Stimulated activated CD8-positive, alpha-beta memory T cell treated with anti-CD3 and anti-CD28 coated beads, Interleukin-7, amount 100 ng/mL, for 4 hours (primary cell): ENCODE results near the gene ARHGEF37.

ENCODE experiments used
- DNase-seq, 2 donors: peaks; one replicate each; pipeline ENCODE4 v3.0.0-alpha.2; 2020; ENCODE audit warnings: low read depth in 2 of 2

The ARHGEF37 gene

DNA sequence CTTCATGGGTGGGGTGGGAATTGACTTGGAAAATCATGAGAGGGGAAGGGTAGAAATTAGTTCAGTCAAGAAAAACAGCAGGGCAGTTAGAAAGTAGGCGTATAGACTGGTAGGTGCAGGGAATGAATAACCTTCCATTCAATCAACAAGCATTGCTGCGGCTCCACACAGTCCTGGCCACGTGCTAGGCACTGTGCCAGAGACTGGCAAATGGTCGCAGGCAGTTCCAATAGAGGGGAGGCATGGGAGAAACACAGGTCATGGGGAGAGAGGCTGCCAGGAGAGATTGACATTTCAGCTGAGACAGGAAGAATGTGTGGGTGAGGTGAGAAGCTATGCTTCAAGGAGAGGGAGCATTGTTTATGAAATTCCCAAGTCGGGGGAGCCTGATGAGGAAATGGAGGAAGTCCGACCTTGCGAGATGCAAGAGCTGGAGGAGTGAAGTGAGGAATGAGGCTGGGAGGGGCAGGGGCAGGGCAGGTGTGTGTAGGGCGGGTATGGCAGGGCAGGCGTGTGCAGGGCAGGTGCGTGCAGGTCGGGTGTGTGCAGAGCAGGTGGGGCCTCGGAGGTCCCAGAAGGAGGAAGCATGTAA lies 94.4 kb downstream of the ARHGEF37 start:
- no peak for DNase-seq

DNA sequence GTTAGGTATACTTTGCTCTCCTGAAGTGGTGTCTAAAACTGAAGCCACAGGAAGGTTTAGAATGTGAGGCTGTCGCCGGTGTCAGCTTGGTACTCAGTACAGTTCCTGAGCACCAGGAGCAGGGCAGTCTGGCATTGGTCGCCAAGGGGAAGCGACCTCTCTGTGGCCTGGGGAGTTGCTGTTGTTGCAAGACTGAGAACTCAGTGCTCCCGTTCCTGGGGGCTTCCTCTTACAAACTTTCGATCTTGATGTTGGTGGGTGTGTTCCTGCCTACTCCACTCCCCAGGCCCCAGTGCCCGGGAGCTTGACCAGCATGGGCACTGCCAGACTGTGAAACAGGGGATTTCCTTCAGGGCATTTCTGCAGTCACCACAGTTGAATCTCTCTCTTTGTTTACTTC lies 96.4 kb downstream of the ARHGEF37 start:
- DNase-seq = no peak

DNA sequence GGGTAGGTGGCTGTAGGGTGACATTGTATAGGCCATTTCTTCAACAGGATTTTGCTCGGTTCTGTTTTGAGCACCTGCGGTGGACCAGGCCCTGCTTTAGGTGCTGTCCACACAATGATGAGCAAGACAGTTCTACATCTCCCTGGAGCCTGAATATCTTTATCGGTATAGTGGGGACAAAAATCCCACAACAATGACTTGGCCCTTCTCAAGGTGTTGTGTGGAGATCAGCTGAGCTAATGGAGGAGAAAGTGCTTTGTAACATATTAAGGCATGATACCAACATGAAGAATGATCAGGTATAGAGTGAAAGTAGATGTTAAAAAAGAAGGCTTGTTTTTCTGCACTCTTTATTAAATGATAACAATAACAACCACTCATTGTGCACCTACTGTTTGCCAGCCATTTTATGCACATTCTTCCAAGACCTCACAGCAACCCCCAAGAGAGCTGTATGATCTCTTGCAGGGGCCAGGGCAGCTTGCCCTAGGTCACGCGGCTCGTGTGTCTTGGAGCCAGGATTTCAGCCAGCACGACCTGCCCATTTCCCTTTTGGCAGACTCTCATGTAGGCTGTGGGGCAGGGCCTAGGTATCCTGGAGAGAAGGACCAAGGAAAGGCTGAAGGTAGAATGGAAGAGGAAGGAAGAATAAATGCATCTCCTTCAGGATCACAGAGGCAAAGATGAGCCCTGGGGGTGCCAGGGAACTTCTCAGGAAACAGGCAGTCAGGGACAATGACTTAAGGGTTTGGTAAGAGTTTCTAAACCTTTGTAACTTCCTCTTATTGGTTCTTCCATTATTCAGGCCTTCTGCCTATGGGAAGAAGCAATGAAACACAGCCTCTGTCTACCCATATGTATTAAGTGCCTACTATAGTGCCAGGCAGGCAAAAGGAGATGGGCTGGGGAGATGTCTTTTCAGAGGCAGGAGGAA lies 98.8 kb downstream of the ARHGEF37 start:
- no peak for DNase-seq

DNA sequence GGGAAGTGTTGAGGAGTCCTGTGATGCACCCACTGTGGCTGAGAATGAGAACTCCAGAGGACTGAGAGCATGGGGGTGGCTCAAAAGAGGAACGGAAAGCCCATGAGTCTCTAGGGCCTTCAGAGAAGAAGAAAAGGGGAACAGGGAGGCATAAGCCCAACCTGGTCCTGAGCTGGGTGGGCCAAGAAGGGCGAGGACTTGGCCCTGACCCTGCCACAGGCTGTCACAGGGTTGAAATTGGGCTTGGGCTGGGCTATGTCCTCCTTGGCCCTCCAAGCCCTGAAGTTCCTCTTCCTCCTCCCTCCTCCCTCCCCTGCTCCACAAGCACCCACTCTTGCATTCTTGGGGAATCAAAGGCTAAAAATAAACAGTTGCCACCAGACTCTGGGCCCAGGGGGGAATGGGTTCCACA lies 99.5 kb downstream of the ARHGEF37 start:
- DNase-seq = no peak

DNA sequence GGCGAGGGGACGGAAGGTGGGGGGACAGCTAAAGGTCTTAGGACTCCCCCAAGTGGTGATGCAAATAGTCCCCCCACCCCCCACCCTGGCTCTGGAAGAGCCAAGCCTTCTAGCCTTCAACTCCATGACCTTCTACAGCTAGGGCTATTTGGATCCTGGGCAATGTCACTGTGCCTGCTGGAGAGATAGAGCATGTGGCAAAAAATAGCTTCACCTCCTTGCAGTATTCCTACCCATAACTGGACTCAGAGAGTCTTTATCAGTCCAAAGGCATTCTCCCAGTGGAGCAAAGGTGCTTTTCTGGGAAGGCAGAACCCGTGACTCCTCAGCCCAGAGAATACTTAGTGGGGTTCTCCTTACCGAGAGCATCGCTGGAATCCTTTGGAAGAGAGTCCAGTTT lies 100.0 kb downstream of the ARHGEF37 start:
- DNase-seq = no peak

DNA sequence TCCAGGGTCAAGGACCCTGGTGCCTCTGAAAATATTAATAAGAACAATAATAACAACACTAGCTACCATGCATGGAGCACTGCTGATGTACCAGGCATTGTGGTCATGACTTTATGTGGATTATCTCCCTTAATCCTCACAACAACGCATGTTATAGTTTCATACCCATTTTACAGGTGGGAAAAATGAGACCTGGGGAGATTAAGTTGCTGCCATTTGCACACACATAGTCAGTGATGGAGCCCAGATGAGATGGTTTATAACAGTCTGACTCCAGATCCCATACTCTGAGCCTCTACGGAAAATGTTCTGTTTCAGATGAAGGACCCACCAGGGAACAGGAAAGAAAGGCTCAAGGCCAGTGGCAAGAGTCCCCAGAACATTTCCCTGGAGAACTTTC lies 100.6 kb downstream of the ARHGEF37 start:
- no peak for DNase-seq

DNA sequence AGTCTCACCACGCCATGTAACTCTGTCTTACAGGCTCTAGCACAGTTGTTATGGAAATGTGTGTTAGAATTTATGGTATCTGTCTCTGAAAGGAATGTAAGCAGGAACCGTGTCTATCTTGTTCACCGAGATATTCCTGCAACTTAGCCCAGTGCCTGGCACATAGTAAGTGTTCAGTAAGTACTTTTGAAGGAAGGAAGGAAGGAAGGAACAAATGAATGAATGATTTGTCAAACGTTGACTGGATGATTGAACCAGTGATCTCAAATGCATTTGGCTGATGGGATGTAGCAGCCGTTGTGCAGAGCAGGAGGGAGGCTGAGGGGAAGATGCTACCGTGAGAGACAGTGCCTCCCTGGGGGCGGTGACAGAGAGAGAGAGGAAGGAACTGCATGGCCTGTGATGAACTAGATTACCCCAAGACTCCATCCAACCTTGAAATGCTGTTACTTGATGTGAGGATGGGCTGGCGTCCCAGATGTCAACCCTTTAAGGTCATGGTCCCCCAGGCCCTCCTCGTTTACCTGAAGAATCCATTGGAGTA lies 101.3 kb downstream of the ARHGEF37 start:
- no peak for DNase-seq

DNA sequence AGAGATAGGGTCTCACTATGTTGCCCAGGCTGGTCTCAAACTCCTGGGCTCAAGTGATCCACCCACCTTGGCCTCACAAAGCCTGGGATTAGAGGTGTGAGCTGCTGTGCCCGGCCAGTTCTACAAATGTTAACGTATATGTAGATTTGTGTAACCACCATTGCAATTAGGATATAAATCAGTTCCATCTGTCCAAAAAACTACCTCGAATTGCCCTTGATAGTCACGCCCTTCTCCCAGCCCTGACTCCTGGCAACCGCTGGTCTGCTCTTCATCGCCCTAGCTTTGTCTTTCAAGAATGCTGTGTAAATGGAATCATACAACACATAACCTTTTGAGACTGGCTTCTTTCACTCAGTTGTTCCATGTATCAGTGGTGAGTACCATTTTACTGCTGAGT lies 102.7 kb downstream of the ARHGEF37 start:
- no peak for DNase-seq

DNA sequence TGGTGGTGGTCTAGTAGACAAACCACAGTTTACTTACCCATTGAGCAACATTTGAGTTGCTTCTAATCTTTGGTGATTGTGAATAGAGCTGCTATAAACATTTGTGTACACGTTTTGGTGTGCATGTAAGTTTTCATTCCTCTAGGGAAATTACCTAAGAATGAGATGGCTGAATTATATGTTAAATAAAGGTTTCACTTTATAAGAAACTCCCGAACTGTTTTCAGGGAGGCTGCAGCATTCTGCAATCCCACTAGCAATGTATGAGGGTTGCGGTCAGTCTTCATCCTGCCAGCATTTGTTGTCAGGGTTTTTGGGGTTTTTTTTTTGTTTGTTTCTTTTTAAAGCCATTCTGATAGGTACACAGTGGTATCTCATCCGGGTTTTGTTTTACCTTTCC lies 103.1 kb downstream of the ARHGEF37 start:
- DNase-seq = no peak
